CD4-positive, alpha-beta T cell (primary cell): ENCODE results near the gene NDUFV3. TPM values are rescaled to one million over a fixed set of nuclear protein-coding genes. Genes with fewer than 3 reads are reported as not detected.

Experiments
- ATAC-seq: fragments of 200-7000 bp; cut with Tn5 transposase; one replicate; pipeline ENCODE4 v1.10.0; 2022; ENCODE audit warnings: mild to moderate bottlenecking; ENCODE audit not compliant: poor library complexity
- CTCF ChIA-PET: fragments of 350-600 bp; sonication (Branson Sonifier 250); formaldehyde crosslinking; loops from one replicate; lab custom pipeline; 2021; ENCODE audit warnings: antibody characterized with exemption, inconsistent platforms; lab: Charles Lee
- POLR2A ChIA-PET: fragments of 350-600 bp; sonication (Branson Sonifier 250); formaldehyde crosslinking; loops from one replicate; lab custom pipeline; 2021; ENCODE audit warnings: antibody characterized with exemption, inconsistent platforms; lab: Charles Lee
- DNase-seq, 14 experiments: peaks; one replicate each; pipeline ENCODE4 v3.0.0-alpha.2; 2013 to 2020; ENCODE audit warnings: mixed read lengths in 2 of 14
- H3K27ac ChIP-seq, 2 donors: one replicate each; pipeline versions ENCODE4 v1.5.1 to v1.7.0; 2013; ENCODE audit warnings: low read length in 2 of 2, low read depth in 1 of 2, mild to moderate bottlenecking in 1 of 2
- H3K27me3 ChIP-seq, 2 experiments: 1 replicate in 1 of 2; 2 replicates in 1 of 2; pipeline versions ENCODE4 v1.6.1 to v1.7.0; 2013; ENCODE audit warnings: low read length in 2 of 2, control low read depth in 1 of 2, mild to moderate bottlenecking in 1 of 2, moderate library complexity in 1 of 2; ENCODE audit not compliant: insufficient read depth in 2 of 2, control insufficient read depth in 1 of 2
- H3K36me3 ChIP-seq: one replicate; pipeline ENCODE4 v1.6.1; 2013; ENCODE audit warnings: low read length, control low read depth; ENCODE audit not compliant: insufficient read depth
- H3K4me1 ChIP-seq: one replicate; pipeline ENCODE4 v1.6.1; 2013; ENCODE audit warnings: low read length, control low read depth; ENCODE audit not compliant: insufficient read depth
- H3K4me3 ChIP-seq: one replicate; pipeline ENCODE4 v1.5.1; 2013; ENCODE audit warnings: mild to moderate bottlenecking, low read length, moderate library complexity
- H3K9me3 ChIP-seq, 2 experiments: 1 replicate in 1 of 2; 2 replicates in 1 of 2; pipeline versions ENCODE4 v1.6.1 to v1.7.0; 2013; ENCODE audit warnings: low read length in 2 of 2, mild to moderate bottlenecking in 2 of 2, control low read depth in 1 of 2, moderate library complexity in 1 of 2; ENCODE audit not compliant: control insufficient read depth in 1 of 2, insufficient read depth in 1 of 2
- H3K27ac Mint-ChIP-seq: one replicate; pipeline ENCODE4 v1.8.0; 2020; ENCODE audit warnings: mixed read lengths
- H3K27me3 Mint-ChIP-seq: one replicate; pipeline ENCODE4 v1.8.0; 2021; ENCODE audit warnings: mixed read lengths
- H3K36me3 Mint-ChIP-seq: one replicate; pipeline ENCODE4 v1.8.0; 2021; ENCODE audit warnings: low read depth, mixed read lengths
- H3K4me1 Mint-ChIP-seq: one replicate; pipeline ENCODE4 v1.8.0; 2021; ENCODE audit warnings: low read depth, mixed read lengths
- H3K4me3 Mint-ChIP-seq: one replicate; pipeline ENCODE4 v1.8.0; 2020; ENCODE audit warnings: mild to moderate bottlenecking, mixed read lengths
- H3K9me3 Mint-ChIP-seq: one replicate; pipeline ENCODE4 v1.8.0; 2020; ENCODE audit warnings: mixed read lengths
- intact Hi-C, 2 experiments: fragments of 100-400 bp; cut with DNase I in 1 of 2; cut with micrococcal nuclease in 1 of 2; formaldehyde crosslinking; loops; one replicate each; pipeline versions ENCODE4 v1.15.1 to v1.9.0; 2023 to 2025; cut with DNase I, micrococcal nuclease
- total RNA-seq, 174 experiments: library from RNA in 2 of 174; stranded (reverse) in 2 of 174; gene quantifications; one replicate each; pipeline ENCODE4 v1.2.3 and lab custom pipeline; 2021 to 2026
- TF ChIP-seq, protein P1 (sequence below): fragments of 200-600 bp; IDR thresholded peaks from one replicate; pipeline ENCODE4 v1.8.0; 2022; ENCODE audit warnings: antibody characterized with exemption, mild to moderate bottlenecking

The NDUFV3 gene
- total RNA-seq, 2 experiments from 2014 or later: 15.3 to 15.8 TPM

DNA sequence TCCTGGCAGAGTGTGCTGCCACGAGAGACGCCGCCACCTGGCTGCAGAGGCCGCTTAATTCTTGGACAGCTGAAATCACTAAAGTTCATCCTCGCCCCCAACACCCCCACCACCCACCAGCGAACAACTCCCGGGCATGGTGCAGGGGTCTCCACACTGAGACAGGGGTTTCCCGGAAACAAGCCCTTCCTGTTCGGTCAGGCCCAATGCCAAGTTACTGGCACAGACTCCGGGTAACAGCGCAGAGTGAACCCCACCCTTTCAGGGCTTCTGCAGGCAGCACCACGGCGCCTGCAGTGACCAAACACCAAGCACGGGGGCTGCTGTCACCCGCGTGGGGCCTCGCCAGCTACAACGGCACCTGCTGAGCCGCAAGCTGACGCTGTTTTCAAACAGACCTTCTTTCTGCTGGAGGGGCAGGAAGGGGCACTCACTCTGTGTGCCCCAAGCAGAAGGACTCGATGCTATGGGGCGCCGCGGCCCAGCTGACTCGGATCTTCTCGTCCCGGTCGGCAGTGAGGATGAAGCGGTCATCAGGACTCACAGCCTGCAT, 31.2 kb upstream of the NDUFV3 start:
- H3K36me3 Mint-ChIP-seq: peaks cover 66% of the 10 kb centered on the region
- DNase-seq (no peak), ATAC-seq (no peak)
- intact Hi-C loops: no loop called here
- Histone ChIP-seq H3K9me3 (no peaks in the 10 kb centered on the region), H3K27me3 (no peaks in the 10 kb centered on the region), H3K4me3 (no peak overlapping the region), H3K4me1 (no peaks in the 10 kb centered on the region), H3K27ac (no peak overlapping the region), H3K36me3 (peaks cover 57% of the 10 kb centered on the region)
- CTCF ChIA-PET: no interaction called here
- H3K9me3 Mint-ChIP-seq: no peaks in the 10 kb centered on the region
- H3K27ac Mint-ChIP-seq: no peak overlapping the region
- peaks cover 5% of the 10 kb centered on the region for H3K4me1 Mint-ChIP-seq
- TF ChIP-seq, protein P1, sequence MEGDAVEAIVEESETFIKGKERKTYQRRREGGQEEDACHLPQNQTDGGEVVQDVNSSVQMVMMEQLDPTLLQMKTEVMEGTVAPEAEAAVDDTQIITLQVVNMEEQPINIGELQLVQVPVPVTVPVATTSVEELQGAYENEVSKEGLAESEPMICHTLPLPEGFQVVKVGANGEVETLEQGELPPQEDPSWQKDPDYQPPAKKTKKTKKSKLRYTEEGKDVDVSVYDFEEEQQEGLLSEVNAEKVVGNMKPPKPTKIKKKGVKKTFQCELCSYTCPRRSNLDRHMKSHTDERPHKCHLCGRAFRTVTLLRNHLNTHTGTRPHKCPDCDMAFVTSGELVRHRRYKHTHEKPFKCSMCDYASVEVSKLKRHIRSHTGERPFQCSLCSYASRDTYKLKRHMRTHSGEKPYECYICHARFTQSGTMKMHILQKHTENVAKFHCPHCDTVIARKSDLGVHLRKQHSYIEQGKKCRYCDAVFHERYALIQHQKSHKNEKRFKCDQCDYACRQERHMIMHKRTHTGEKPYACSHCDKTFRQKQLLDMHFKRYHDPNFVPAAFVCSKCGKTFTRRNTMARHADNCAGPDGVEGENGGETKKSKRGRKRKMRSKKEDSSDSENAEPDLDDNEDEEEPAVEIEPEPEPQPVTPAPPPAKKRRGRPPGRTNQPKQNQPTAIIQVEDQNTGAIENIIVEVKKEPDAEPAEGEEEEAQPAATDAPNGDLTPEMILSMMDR: no peak
- no peak overlapping the region for H3K4me3 Mint-ChIP-seq
- POLR2A ChIA-PET: no interaction called here
- no peaks in the 10 kb centered on the region for H3K27me3 Mint-ChIP-seq

DNA sequence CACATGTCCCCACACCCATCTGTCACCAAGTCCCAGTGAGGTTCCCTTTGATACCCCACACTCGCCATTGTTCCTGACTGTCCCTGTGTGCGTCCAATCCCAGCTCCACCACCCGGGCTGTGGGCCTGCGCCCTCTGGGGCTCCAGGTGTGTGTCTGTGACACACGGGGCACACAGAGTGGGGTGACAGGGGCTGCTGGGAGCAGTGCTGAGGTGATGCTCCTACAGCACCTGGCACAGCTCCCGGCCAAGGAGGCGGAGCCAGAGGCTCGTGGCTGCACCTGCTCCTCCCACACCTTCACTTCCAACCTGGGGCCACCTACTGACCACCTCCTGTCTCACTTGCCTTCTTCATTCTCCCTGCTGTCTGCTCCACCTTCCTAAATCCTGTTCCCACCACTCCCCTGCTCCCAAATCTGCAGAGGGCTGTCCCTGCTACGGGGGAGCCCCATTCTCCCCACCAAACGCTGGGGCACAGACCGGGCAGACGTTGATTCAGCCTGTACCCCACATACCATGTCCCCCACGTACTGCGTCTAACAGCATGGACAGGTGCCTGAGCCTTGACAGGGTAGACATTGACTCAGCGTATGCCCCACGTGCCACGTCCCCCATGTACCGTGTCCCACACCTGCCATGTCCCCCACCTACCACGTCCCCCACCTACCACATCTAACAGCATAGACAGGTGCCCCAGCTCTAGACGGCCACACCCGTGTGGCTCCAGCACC, 30.2 kb upstream of the NDUFV3 start:
- peaks cover 63% of the 10 kb centered on the region for H3K36me3 Mint-ChIP-seq
- ChIA-PET POLR2A (no interaction called here), CTCF (no interaction called here)
- intact Hi-C loops: no loop called here
- no peaks in the 10 kb centered on the region for H3K27me3 Mint-ChIP-seq
- H3K9me3 ChIP-seq: no peaks in the 10 kb centered on the region
- no peak overlapping the region for H3K27ac Mint-ChIP-seq
- peaks cover 5% of the 10 kb centered on the region for H3K4me1 Mint-ChIP-seq
- DNase-seq (no peak), ATAC-seq (no peak)
- TF ChIP-seq, protein P1: no peak
- peaks cover 57% of the 10 kb centered on the region for H3K36me3 ChIP-seq
- no peaks in the 10 kb centered on the region for H3K9me3 Mint-ChIP-seq
- H3K27me3 ChIP-seq: no peaks in the 10 kb centered on the region
- H3K4me1 ChIP-seq: no peaks in the 10 kb centered on the region
- no peak overlapping the region for H3K27ac ChIP-seq
- no peak overlapping the region for H3K4me3 Mint-ChIP-seq
- no peak overlapping the region for H3K4me3 ChIP-seq

DNA sequence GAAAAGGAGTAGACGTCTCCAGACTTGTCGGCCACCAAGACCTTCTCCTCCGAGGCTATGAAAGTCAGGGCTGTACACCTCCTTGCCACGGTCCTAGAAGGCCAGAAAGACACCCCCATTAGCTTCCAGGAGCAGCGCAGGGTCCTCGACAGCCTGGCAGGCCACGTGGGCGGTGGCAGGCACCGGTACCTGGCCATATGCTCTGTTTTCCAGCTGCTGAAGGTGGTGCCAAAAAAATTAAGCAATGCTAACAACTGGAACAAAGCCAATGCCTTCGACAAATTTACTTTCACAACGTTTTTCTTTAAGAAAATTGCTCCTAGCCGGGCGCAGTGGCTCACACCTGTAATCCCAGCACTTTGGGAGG, 29.6 kb upstream of the NDUFV3 start:
- H3K36me3 Mint-ChIP-seq: peaks cover 63% of the 10 kb centered on the region
- no peak overlapping the region for H3K27ac Mint-ChIP-seq
- ATAC-seq (no peak), DNase-seq (no peak)
- no peaks in the 10 kb centered on the region for H3K27me3 Mint-ChIP-seq
- TF ChIP-seq, protein P1: no peak
- CTCF ChIA-PET: no interaction called here
- no peak overlapping the region for H3K27ac ChIP-seq
- intact Hi-C loops: no loop called here
- no peaks in the 10 kb centered on the region for H3K4me1 ChIP-seq
- POLR2A ChIA-PET: no interaction called here
- H3K27me3 ChIP-seq: no peaks in the 10 kb centered on the region
- H3K4me3 Mint-ChIP-seq: no peak overlapping the region
- H3K9me3 Mint-ChIP-seq: no peaks in the 10 kb centered on the region
- H3K9me3 ChIP-seq: no peaks in the 10 kb centered on the region
- H3K4me1 Mint-ChIP-seq: peaks cover 5% of the 10 kb centered on the region
- peaks cover 57% of the 10 kb centered on the region for H3K36me3 ChIP-seq
- H3K4me3 ChIP-seq: no peak overlapping the region
